ENCODE data around the gene FBXO36.

GRCh38 chr2:229920011-229920641, 2.2 kb upstream of the FBXO36 start:
- TF ChIP-seq POLR2AphosphoS5 (IDR thresholded peaks at IDR 0.05): no peak
- TF ChIP-seq, protein P1, sequence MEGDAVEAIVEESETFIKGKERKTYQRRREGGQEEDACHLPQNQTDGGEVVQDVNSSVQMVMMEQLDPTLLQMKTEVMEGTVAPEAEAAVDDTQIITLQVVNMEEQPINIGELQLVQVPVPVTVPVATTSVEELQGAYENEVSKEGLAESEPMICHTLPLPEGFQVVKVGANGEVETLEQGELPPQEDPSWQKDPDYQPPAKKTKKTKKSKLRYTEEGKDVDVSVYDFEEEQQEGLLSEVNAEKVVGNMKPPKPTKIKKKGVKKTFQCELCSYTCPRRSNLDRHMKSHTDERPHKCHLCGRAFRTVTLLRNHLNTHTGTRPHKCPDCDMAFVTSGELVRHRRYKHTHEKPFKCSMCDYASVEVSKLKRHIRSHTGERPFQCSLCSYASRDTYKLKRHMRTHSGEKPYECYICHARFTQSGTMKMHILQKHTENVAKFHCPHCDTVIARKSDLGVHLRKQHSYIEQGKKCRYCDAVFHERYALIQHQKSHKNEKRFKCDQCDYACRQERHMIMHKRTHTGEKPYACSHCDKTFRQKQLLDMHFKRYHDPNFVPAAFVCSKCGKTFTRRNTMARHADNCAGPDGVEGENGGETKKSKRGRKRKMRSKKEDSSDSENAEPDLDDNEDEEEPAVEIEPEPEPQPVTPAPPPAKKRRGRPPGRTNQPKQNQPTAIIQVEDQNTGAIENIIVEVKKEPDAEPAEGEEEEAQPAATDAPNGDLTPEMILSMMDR (IDR thresholded peaks at IDR 0.05 in 8 of 11, conservative IDR thresholded peaks at IDR 0.05 in 3 of 11): no peak

All from spleen (tissue), 7 donors.